A673 (cell line): ENCODE measurements around the gene DSTN.

Experiments used
- CTCF ChIP-seq: fragments of 300-800, 200-600 bp; sonication (generic); conservative IDR thresholded peaks from 2 replicates; pipeline ENCODE4 v1.5.1; 2017; ENCODE audit warnings: low read depth, mild to moderate bottlenecking, antibody characterized with exemption, low read length, moderate library complexity, mixed read lengths
- EZH2 ChIP-seq: fragments of 200-600 bp; sonication (generic); IDR thresholded peaks from 2 replicates; pipeline ENCODE4 v1.6.1; 2017; ENCODE audit warnings: borderline replicate concordance, low read depth, mild to moderate bottlenecking, mixed read lengths, antibody characterized with exemption, low read length; ENCODE audit not compliant: poor library complexity, severe bottlenecking

GRCh38 chr20:17610566-17611289, 40.9 kb downstream of the DSTN start:
- no peak for TF ChIP-seq EZH2
- no peak for TF ChIP-seq CTCF
